Measurements from ENCODE around the gene FIZ1. TPM values are rescaled to one million over a fixed set of nuclear protein-coding genes. Genes with fewer than 3 reads are reported as not detected.

FIZ1 gene
- total and polyA plus RNA-seq, 2 experiments from 2014 or later: 5.4 to 10.1 TPM

DNA sequence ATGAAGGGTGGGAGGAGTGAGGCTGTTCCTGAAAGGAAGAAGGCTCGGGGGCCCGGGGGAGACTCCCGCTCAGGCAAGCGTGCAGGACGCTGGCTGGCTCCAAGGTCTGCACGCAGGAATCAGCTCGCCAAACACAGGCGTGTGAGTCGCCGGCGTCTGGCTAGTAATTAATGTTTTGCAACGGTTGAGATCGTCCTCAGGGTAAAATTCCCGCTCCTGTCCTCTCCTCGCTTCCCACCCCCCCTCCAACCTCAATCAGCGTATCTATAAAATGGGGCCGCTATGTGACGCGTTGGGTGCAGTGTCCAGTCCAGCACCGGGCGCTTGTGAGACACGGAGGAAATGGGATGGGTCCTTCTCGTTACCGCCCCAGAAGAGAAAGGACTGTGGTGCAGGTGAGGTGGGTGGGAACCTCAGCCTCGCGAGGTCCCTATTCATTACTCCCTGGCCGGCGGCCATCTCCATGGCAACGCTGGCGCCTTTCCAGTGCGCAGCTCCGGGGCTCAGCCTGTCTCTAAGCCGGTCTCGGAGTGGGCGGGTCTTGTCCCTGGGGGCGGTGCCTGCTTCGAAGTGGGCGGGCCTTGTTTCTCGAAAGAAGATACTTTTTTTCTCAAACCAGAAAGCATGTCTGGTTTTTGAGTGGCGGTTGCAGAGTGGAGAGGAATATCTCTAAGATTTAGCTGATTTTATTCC, 12.2 kb downstream of the FIZ1 start:
- H3K4me2 ChIP-seq: peak overlapping the region; percentile 84
- no peaks in the 10 kb centered on the region; the same call in 1 of the 3 replicates for H3K9me3 Mint-ChIP-seq
- H3K4me3 ChIP-seq: peak overlapping the region; percentile 53
- TF ChIP-seq JUNB (IDR thresholded peaks at IDR 0.05; ENCODE audit: unreplicated experiment) (no peak), ETS1 (IDR thresholded peaks at IDR 0.05) (no peak), NANOG (IDR thresholded peaks at IDR 0.05; ENCODE audit: borderline replicate concordance) (no peak), EZH2 (IDR thresholded peaks at IDR 0.05; ENCODE audit: low read depth, unreplicated experiment) (no peak), EZH2phosphoT487 (IDR thresholded peaks at IDR 0.05; ENCODE audit: unreplicated experiment) (no peak), ZNF114 (CRISPR knock-in tag; IDR thresholded peaks at IDR 0.05) (no peak), STAT1 (IDR thresholded peaks at IDR 0.05; ENCODE audit: unreplicated experiment) (no peak), CREB1 (CRISPR knock-in tag; IDR thresholded peaks at IDR 0.05; ENCODE audit: low read depth) (peak; percentile 26; the same call in 1 of the 2 replicates), POLR2AphosphoS5 (IDR thresholded peaks at IDR 0.05; ENCODE audit: low read depth) (0 out of 2 replicates have a peak, but pooled peaks have one; percentile 20), ZNF331 (CRISPR knock-in tag; IDR thresholded peaks at IDR 0.05; ENCODE audit: low read depth) (no peak)
- TF ChIP-seq, protein P1, sequence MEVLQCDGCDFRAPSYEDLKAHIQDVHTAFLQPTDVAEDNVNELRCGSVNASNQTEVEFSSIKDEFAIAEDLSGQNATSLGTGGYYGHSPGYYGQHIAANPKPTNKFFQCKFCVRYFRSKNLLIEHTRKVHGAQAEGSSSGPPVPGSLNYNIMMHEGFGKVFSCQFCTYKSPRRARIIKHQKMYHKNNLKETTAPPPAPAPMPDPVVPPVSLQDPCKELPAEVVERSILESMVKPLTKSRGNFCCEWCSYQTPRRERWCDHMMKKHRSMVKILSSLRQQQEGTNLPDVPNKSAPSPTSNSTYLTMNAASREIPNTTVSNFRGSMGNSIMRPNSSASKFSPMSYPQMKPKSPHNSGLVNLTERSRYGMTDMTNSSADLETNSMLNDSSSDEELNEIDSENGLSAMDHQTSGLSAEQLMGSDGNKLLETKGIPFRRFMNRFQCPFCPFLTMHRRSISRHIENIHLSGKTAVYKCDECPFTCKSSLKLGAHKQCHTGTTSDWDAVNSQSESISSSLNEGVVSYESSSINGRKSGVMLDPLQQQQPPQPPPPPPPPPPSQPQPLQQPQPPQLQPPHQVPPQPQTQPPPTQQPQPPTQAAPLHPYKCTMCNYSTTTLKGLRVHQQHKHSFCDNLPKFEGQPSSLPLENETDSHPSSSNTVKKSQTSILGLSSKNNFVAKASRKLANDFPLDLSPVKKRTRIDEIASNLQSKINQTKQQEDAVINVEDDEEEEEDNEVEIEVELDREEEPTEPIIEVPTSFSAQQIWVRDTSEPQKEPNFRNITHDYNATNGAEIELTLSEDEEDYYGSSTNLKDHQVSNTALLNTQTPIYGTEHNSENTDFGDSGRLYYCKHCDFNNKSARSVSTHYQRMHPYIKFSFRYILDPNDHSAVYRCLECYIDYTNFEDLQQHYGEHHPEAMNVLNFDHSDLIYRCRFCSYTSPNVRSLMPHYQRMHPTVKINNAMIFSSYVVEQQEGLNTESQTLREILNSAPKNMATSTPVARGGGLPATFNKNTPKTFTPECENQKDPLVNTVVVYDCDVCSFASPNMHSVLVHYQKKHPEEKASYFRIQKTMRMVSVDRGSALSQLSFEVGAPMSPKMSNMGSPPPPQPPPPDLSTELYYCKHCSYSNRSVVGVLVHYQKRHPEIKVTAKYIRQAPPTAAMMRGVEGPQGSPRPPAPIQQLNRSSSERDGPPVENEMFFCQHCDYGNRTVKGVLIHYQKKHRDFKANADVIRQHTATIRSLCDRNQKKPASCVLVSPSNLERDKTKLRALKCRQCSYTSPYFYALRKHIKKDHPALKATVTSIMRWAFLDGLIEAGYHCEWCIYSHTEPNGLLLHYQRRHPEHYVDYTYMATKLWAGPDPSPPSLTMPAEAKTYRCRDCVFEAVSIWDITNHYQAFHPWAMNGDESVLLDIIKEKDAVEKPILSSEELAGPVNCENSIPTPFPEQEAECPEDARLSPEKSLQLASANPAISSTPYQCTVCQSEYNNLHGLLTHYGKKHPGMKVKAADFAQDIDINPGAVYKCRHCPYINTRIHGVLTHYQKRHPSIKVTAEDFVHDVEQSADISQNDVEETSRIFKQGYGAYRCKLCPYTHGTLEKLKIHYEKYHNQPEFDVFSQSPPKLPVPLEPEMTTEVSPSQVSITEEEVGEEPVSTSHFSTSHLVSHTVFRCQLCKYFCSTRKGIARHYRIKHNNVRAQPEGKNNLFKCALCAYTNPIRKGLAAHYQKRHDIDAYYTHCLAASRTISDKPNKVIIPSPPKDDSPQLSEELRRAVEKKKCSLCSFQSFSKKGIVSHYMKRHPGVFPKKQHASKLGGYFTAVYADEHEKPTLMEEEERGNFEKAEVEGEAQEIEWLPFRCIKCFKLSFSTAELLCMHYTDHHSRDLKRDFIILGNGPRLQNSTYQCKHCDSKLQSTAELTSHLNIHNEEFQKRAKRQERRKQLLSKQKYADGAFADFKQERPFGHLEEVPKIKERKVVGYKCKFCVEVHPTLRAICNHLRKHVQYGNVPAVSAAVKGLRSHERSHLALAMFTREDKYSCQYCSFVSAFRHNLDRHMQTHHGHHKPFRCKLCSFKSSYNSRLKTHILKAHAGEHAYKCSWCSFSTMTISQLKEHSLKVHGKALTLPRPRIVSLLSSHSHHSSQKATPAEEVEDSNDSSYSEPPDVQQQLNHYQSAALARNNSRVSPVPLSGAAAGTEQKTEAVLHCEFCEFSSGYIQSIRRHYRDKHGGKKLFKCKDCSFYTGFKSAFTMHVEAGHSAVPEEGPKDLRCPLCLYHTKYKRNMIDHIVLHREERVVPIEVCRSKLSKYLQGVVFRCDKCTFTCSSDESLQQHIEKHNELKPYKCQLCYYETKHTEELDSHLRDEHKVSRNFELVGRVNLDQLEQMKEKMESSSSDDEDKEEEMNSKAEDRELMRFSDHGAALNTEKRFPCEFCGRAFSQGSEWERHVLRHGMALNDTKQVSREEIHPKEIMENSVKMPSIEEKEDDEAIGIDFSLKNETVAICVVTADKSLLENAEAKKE (CRISPR knock-in tag; IDR thresholded peaks at IDR 0.05): no peak
- TF ChIP-seq, protein P2, sequence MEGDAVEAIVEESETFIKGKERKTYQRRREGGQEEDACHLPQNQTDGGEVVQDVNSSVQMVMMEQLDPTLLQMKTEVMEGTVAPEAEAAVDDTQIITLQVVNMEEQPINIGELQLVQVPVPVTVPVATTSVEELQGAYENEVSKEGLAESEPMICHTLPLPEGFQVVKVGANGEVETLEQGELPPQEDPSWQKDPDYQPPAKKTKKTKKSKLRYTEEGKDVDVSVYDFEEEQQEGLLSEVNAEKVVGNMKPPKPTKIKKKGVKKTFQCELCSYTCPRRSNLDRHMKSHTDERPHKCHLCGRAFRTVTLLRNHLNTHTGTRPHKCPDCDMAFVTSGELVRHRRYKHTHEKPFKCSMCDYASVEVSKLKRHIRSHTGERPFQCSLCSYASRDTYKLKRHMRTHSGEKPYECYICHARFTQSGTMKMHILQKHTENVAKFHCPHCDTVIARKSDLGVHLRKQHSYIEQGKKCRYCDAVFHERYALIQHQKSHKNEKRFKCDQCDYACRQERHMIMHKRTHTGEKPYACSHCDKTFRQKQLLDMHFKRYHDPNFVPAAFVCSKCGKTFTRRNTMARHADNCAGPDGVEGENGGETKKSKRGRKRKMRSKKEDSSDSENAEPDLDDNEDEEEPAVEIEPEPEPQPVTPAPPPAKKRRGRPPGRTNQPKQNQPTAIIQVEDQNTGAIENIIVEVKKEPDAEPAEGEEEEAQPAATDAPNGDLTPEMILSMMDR (conservative IDR thresholded peaks at IDR 0.05; ENCODE audit: low read depth in 2 of 2): no peak
- TF ChIP-seq, protein P3, sequence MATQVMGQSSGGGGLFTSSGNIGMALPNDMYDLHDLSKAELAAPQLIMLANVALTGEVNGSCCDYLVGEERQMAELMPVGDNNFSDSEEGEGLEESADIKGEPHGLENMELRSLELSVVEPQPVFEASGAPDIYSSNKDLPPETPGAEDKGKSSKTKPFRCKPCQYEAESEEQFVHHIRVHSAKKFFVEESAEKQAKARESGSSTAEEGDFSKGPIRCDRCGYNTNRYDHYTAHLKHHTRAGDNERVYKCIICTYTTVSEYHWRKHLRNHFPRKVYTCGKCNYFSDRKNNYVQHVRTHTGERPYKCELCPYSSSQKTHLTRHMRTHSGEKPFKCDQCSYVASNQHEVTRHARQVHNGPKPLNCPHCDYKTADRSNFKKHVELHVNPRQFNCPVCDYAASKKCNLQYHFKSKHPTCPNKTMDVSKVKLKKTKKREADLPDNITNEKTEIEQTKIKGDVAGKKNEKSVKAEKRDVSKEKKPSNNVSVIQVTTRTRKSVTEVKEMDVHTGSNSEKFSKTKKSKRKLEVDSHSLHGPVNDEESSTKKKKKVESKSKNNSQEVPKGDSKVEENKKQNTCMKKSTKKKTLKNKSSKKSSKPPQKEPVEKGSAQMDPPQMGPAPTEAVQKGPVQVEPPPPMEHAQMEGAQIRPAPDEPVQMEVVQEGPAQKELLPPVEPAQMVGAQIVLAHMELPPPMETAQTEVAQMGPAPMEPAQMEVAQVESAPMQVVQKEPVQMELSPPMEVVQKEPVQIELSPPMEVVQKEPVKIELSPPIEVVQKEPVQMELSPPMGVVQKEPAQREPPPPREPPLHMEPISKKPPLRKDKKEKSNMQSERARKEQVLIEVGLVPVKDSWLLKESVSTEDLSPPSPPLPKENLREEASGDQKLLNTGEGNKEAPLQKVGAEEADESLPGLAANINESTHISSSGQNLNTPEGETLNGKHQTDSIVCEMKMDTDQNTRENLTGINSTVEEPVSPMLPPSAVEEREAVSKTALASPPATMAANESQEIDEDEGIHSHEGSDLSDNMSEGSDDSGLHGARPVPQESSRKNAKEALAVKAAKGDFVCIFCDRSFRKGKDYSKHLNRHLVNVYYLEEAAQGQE (IDR thresholded peaks at IDR 0.05; ENCODE audit: unreplicated experiment): no peak
- no peaks in the 10 kb centered on the region for H3K36me3 ChIP-seq (ENCODE audit: insufficient read depth)
- no peak overlapping the region for H2AFZ ChIP-seq
- no peaks in the 10 kb centered on the region for H3K79me2 ChIP-seq (replicated peaks; ENCODE audit: insufficient read depth)
- H3K4me1 ChIP-seq (ENCODE audit: insufficient read depth): peaks cover 25% of the 10 kb centered on the region
- H3K9me2 ChIP-seq (ENCODE audit: insufficient read depth): no peaks in the 10 kb centered on the region
- peaks cover 27% of the 10 kb centered on the region for H3K27me3 Mint-ChIP-seq (ENCODE audit: insufficient read depth, low read depth, poor library complexity)
- H4K20me1 ChIP-seq (replicated peaks; ENCODE audit: insufficient read depth): no peaks in the 10 kb centered on the region
- no peak overlapping the region for H3K27ac ChIP-seq (ENCODE audit: low read depth)
- H3K27ac Mint-ChIP-seq: peak overlapping the region; percentile 70; the same call in 1 of the 2 replicates
- DNase-seq (ENCODE audit: low spot score) (peak; percentile 98), ATAC-seq (peak; percentile 89)
- H3F3A ChIP-seq (replicated peaks; ENCODE audit: low read depth): peaks cover 17% of the 10 kb centered on the region
- H3K27me3 ChIP-seq (ENCODE audit: insufficient read depth): peaks cover 34% of the 10 kb centered on the region
- H3K4me1 Mint-ChIP-seq: peaks cover 37% of the 10 kb centered on the region
- H3K4me3 Mint-ChIP-seq: peak overlapping the region; percentile 79
- peaks cover 8% of the 10 kb centered on the region; the same call in 2 of the 3 replicates for H3K36me3 Mint-ChIP-seq (ENCODE audit: low read depth)
